Non-pigmented ciliary epithelial cell (primary cell): ENCODE results near the gene SSBP4.
"Not testable (repeated sequence)": the region's sequence is repeated elsewhere in the genome, so short reads cannot be mapped to it uniquely, and the experiment has no call there.

Experiments used
- DNase-seq: peaks from one replicate; pipeline ENCODE4 v3.0.0-alpha.2; 2010; ENCODE audit warnings: low read depth

SSBP4 gene

DNA sequence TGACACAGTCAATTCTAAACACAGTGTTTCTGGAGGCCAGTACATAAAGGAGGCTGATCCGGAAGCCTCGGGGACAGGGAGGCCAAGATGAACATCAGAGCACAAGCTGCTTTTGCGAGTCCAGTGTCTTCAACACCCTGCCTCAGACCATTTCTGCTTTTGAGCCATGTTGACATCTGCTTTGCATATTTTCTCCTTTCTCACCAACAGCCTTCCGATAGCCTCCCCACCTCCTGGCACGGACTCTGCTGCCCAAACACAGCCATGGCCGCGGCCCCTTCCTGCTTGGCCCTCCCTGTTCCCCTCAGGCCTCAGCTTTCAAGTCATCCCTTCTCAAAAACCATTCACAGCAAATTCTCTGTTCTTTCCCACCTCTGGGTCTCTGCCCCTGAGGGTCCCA is 25.4 kb upstream of the SSBP4 start:
- DNase-seq = no peak

- no peak for DNase-seq
These were observed 22.5 kb upstream of the SSBP4 start for GRCh38 chr19:18396471-18397241.

- no peak for DNase-seq
These were observed 21.7 kb upstream of the SSBP4 start, which contains the start of gene LRRC25 for GRCh38 chr19:18397242-18398202. Gene LRRC25, minus strand, starts transcription at chr19:18397622. Its CDS starts 659 bp downstream, at chr19:18396963.

DNA sequence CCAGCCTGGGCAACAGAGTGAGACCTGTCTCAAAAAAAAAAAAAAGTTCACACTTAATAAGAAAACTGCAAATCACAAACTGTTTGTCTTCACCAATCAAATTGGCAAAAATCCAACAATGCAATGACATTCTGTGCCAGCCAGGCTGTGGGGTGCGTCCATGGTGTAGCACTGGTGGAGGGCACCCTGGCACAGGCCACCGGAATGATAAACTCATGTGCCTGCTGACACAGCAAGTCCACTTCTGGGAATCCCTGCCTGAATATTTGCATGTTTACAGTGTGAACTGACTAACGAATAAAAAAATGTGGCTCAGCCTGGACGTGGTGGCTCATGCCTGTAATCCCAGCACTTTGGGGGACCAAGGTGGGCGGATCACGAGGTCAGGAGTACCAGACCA is 20.2 kb upstream of the SSBP4 start:
- no peak for DNase-seq

DNA sequence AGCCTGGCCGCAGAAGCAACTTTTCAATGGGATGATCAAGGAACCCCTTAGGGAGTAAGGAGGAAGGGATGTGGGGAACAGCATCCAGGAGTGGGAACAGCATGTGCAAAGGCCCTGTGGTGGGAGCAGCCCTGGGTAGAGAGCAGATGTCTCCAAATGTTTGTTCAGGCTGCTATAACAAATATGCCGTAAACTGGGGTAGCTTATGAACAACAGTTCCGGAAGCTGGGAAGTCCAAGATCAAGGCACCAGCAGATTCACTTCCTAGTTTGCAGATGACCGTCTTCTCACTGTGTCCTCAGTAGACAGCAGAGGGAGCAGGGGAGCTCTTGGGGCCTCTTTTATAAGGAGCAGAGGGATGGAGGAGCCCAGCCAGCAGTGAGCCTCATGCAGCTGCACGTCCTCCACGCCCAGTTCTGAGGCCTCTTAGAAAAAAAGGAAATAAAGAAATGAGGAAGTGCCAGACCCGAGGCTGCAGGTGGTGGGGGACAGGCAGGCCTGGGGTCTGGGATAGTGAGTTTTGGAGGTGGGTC is 17.6 kb upstream of the SSBP4 start:
- no peak for DNase-seq

DNA sequence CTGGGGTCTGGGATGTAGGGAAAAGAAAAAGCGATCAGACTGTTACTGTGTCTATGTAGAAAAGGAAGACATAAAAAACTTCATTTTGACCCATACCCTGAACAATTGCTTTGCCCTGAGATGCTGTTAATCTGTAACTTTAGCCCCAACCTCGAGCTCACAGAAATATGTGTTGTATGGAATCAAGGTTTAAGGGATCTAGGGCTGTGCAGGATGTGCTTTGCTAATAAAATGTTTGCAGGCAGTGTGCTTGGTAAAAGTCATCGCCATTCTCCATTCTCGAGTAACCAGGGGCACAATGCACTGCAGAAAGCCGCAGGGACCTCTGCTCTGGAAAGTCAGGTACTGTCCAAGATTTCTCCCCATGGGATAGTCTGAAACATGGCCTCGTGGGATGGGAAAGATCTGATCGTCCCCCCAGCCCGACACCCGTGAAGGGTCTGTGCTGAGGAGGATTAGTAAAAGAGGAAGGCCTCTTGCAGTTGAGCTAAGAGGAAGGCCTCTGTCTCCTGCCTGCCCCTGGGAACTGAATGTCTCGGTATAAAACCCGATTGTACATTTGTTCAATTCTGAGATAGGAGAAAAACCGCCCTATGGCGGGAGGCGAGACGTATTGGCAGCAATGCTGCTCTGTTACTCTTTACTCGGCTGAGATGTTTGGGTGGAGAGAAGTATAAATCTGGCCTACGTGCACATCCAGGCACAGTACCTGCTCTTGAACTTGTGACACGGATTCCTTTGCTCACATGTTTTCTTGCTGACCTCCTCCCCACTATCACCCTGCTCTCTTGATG is 16.5 kb upstream of the SSBP4 start:
- DNase-seq = not testable (repeated sequence)

DNA sequence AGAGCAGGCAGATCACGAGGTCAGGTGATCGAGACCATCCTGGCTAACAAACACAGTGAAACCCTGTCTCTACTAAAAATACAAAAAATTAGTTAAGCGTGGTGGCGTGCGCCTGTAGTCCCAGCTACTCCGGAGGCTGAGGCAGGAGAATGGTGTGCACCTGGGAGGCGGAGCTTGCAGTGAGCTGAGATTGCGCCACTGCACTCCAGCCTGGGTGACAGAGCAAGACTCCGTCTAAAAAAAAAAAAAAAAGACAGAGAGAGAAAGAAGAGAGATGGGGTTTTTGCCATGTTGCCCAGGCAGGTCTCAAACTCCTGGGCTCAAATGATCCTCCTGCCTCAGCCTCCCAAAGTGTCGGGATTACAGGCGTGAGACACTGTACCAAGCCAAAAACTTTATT is 13.4 kb upstream of the SSBP4 start:
- not testable (repeated sequence) for DNase-seq

DNA sequence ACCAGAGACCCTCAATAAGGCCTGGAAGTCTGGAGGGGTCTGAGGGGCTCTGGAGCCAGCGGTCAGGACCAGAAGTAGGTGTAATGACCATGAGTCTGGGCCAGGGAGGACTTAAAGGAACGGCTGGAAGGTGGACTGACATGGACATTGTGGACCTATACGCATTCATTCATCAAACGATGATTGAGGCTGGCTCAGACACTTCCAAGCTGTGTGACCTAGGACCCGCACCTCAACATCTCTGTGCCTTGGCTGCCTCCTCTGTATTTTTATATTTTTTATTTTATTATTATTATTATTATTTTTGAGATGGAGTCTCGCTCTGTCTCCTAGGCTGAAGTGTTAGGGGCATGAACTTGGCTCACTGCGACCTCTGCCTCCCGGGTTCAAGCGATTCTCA is 12.4 kb upstream of the SSBP4 start:
- no peak for DNase-seq

DNA sequence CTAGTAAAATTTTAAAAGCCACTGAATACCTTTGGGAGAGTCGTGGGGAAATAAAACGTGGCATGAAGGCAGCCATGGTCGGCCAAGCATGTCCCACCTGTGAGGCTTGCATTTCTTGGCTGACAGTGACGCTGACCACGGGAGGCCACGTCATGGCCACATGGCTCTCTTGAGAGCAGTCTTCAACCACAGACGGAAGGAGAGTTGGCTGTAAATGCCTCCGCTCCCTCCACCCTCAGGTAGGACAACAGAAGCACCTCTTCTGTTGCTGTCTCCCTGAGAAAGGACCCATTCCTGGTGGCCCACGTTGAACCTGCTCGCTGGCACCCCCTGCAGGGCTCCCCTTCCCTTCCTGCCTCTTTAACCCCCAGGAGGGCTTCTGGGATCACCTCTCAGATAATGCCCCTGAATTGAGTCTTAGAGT is 11.1 kb upstream of the SSBP4 start:
- no peak for DNase-seq

GRCh38 chr19:18412610-18413239 is 6.5 kb upstream of the SSBP4 start:
- no peak for DNase-seq

DNA sequence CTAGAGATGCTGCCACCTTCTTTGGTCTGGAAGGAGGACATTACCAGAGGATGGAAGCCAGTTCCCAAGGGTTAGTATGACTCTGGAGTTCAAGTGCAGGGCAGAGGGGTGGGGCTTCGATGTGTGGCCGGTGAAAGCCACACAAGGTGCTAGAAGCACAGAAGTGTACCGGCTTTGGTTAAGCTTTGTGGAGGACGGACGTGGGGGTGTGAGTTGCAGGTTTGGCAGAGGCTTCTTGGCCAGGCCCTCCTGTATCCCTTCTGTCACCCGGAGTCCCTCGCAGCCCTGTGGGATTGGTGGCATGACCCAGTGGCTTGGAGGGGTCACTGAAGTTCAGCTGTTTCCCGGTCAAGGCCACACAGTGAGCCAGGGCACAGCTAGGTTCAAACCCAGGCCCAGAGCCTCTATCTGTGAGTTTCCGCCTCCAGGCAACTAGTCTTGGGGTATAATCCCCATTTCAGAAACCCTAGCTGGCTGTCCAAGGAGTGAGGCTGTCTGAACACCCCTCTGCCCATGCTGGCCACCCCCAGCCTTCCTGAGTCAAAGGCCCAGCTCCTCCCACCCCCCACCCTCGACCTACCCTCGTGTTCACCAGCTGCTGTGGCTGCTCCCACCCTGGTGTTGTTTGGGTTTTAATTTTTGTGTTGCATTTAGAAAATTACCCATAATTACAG is 4.6 kb upstream of the SSBP4 start:
- DNase-seq = no peak

GRCh38 chr19:18415178-18415867 is 3.9 kb upstream of the SSBP4 start:
- DNase-seq = no peak

DNA sequence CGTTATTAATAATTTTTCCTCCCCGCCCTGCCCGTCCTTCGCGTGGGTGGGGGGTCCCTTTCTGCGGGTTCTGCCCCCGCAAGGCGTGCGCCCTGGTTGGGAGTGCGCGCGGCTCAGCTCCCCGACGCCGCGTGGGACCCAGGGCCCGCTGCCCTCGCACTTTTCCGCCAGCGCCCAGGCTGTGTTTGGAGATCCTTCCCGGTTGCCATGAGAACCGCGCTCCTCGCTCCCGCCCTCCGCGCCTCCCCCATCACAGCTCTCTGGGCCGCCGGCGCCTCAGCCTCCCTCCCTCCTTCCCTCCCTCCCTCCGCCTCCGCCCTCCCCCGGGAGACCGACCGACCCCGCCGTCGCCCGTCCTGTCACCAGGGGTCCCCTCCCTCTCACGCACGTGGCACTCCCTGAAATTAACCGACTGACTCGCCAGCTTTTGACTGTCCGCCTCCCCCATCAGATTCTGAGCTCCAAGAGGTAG is 2.4 kb upstream of the SSBP4 start:
- no peak for DNase-seq

DNA sequence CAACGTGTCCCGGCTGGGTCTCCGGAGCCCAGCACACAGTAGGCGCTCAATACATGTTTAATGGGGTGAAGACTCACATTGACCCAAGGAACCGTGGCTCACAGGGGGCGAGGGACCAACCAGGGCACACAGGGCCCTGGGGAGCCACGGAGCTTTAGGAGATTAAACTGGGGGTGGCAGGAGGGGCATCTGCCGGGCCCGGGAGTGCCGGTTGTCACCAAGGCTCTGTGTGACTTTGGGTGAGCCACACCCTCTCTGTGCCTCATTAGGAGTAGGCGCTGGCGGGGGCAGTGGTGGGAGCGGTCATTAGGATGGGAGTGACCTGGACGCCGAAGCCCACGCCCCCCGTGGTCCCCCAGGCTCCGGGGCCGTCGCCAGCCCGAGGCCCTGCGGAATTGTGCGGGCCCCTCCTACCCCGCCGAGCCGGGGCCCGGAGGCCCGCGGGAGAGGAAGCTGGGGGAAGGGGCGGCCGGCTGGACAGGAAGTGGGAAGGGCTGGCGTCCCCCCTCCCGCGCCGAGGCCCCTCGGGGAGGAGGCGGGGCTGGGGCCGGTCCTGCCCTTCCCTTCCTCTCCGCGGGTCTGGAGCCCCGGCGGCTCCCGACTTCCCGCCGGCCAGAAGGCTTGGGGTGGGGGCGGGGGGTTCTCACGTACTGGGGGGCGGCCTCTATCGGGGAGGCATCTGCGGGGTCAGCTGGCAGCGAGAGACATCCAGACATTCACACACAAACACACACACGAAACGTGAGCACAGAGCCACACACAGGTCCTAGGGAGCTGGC is 1.8 kb upstream of the SSBP4 start:
- DNase-seq = no peak

GRCh38 chr19:18418029-18418482 is 1.1 kb upstream of the SSBP4 start:
- no peak for DNase-seq

- DNase-seq = no peak
These were observed 559 bp upstream of the SSBP4 start for GRCh38 chr19:18418483-18419194.

- DNase-seq = no peak
These were observed 682 bp downstream of the SSBP4 start for GRCh38 chr19:18419699-18420460.

DNA sequence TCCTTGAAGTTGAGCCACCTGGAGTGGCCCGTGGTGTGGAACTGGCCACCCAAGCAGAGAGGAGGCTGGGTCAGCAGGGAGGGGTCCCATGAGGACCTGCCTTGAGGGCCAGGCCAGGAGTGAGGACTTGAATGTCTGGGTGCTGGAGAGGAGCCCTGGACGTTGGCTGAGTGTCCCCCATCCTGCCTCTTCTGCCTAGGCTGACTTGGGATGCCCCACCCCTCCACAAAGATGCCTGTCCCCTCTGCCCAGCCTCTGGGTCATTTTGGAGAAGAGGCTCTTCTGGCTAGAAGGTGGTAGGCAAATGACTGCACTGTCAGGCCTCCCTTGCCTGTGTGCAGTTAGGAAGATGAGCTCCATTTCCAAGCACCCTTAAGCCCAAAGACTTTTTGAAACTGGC is 1.7 kb downstream of the SSBP4 start:
- DNase-seq = no peak
